ENCODE results near the gene DRAP1.

DRAP1 gene

GRCh38 chr11:65919141-65919572 lies at the start of gene DRAP1:
DRAP1 (plus strand) TSS chr11:65919426; CDS start chr11:65919502, 76 bp downstream.
- H3K27ac ChIP-seq (ENCODE audit: low read depth, low read length): peak within 1 kb of the TSS; percentile 91
- H3K4me3 ChIP-seq (ENCODE audit: low read depth, low read length): peak within 1 kb of the TSS; percentile 97
- peaks cover 51% of the 10 kb centered on the region for H3K4me1 ChIP-seq (ENCODE audit: control insufficient read depth, insufficient read depth, low read length, unreplicated experiment)
- peaks cover 19% of the 10 kb centered on the region for H3K36me3 ChIP-seq (ENCODE audit: insufficient read depth, low read length)
- H2AFZ ChIP-seq (ENCODE audit: low read length, unreplicated experiment): peak within 1 kb of the TSS; percentile 5
- H3K79me2 ChIP-seq (ENCODE audit: control insufficient read depth, insufficient read depth, low read length, unreplicated experiment): peaks cover 53% of the 10 kb centered on the region
- no peaks in the 10 kb centered on the region for H3K27me3 ChIP-seq (ENCODE audit: insufficient read depth, low read length)

- peaks cover 20% of the 10 kb centered on the region; the same call in 1 of the 2 replicates for H3K36me3 ChIP-seq (ENCODE audit: insufficient read depth, low read length)
- H3K4me3 ChIP-seq (ENCODE audit: low read depth, low read length): no peak overlapping the region; the same call in 1 of the 2 replicates
- no peaks in the 10 kb centered on the region for H3K27me3 ChIP-seq (ENCODE audit: insufficient read depth, low read length)
- no peak overlapping the region for H2AFZ ChIP-seq (ENCODE audit: low read length, unreplicated experiment)
- peaks cover 17% of the 10 kb centered on the region for H3K79me2 ChIP-seq (ENCODE audit: control insufficient read depth, insufficient read depth, low read length, unreplicated experiment)
- no peak overlapping the region for H3K27ac ChIP-seq (ENCODE audit: low read depth, low read length)
- H3K4me1 ChIP-seq (ENCODE audit: control insufficient read depth, insufficient read depth, low read length, unreplicated experiment): peaks cover 27% of the 10 kb centered on the region
Observed at GRCh38 chr11:65869643-65870306, 49.5 kb upstream of the DRAP1 start.

GRCh38 chr11:65870307-65870658 lies 48.9 kb upstream of the DRAP1 start:
- peaks cover 27% of the 10 kb centered on the region for H3K4me1 ChIP-seq (ENCODE audit: control insufficient read depth, insufficient read depth, low read length, unreplicated experiment)
- no peak overlapping the region for H3K27ac ChIP-seq (ENCODE audit: low read depth, low read length)
- H2AFZ ChIP-seq (ENCODE audit: low read length, unreplicated experiment): no peak overlapping the region
- H3K36me3 ChIP-seq (ENCODE audit: insufficient read depth, low read length): peaks cover 20% of the 10 kb centered on the region; the same call in 1 of the 2 replicates
- H3K27me3 ChIP-seq (ENCODE audit: insufficient read depth, low read length): no peaks in the 10 kb centered on the region
- peak overlapping the region; percentile 73 for H3K4me3 ChIP-seq (ENCODE audit: low read depth, low read length)
- peaks cover 17% of the 10 kb centered on the region for H3K79me2 ChIP-seq (ENCODE audit: control insufficient read depth, insufficient read depth, low read length, unreplicated experiment)

GRCh38 chr11:65870706-65871681 lies 48.2 kb upstream of the DRAP1 start:
- Histone ChIP-seq H3K4me3 (ENCODE audit: low read depth, low read length) (peak overlapping the region; percentile 73), H3K4me1 (ENCODE audit: control insufficient read depth, insufficient read depth, low read length, unreplicated experiment) (peaks cover 27% of the 10 kb centered on the region), H3K27me3 (ENCODE audit: insufficient read depth, low read length) (no peaks in the 10 kb centered on the region), H3K27ac (ENCODE audit: low read depth, low read length) (peak overlapping the region; percentile 40; the same call in 1 of the 2 replicates), H3K36me3 (ENCODE audit: insufficient read depth, low read length) (peaks cover 17% of the 10 kb centered on the region; the same call in 1 of the 2 replicates), H3K79me2 (ENCODE audit: control insufficient read depth, insufficient read depth, low read length, unreplicated experiment) (peaks cover 17% of the 10 kb centered on the region), H2AFZ (ENCODE audit: low read length, unreplicated experiment) (no peak overlapping the region)

- Histone ChIP-seq H3K27ac (ENCODE audit: low read depth, low read length) (peak overlapping the region; percentile 40), H3K4me3 (ENCODE audit: low read depth, low read length) (peak overlapping the region; percentile 73), H2AFZ (ENCODE audit: low read length, unreplicated experiment) (peak overlapping the region; percentile 13), H3K27me3 (ENCODE audit: insufficient read depth, low read length) (no peaks in the 10 kb centered on the region), H3K36me3 (ENCODE audit: insufficient read depth, low read length) (peaks cover 13% of the 10 kb centered on the region; the same call in 1 of the 2 replicates), H3K79me2 (ENCODE audit: control insufficient read depth, insufficient read depth, low read length, unreplicated experiment) (peaks cover 17% of the 10 kb centered on the region), H3K4me1 (ENCODE audit: control insufficient read depth, insufficient read depth, low read length, unreplicated experiment) (peaks cover 27% of the 10 kb centered on the region)
Observed at GRCh38 chr11:65871811-65872548, 47.2 kb upstream of the DRAP1 start.

- H3K4me1 ChIP-seq (ENCODE audit: control insufficient read depth, insufficient read depth, low read length, unreplicated experiment): peaks cover 27% of the 10 kb centered on the region
- H2AFZ ChIP-seq (ENCODE audit: low read length, unreplicated experiment): peak within 1 kb of the TSS; percentile 13
- peak within 1 kb of the TSS; percentile 40 for H3K27ac ChIP-seq (ENCODE audit: low read depth, low read length)
- peak within 1 kb of the TSS; percentile 73 for H3K4me3 ChIP-seq (ENCODE audit: low read depth, low read length)
- peaks cover 17% of the 10 kb centered on the region for H3K79me2 ChIP-seq (ENCODE audit: control insufficient read depth, insufficient read depth, low read length, unreplicated experiment)
- H3K36me3 ChIP-seq (ENCODE audit: insufficient read depth, low read length): peaks cover 6% of the 10 kb centered on the region; the same call in 1 of the 2 replicates
- H3K27me3 ChIP-seq (ENCODE audit: insufficient read depth, low read length): no peaks in the 10 kb centered on the region
Observed at GRCh38 chr11:65872586-65873317, 46.5 kb upstream of the DRAP1 start, which contains the start of gene EFEMP2. EFEMP2 (minus strand) TSS chr11:65872800; CDS start chr11:65872354, 446 bp downstream.

GRCh38 chr11:65873318-65874156 lies 45.7 kb upstream of the DRAP1 start:
- Histone ChIP-seq H2AFZ (ENCODE audit: low read length, unreplicated experiment) (no peak overlapping the region), H3K27me3 (ENCODE audit: insufficient read depth, low read length) (no peaks in the 10 kb centered on the region), H3K27ac (ENCODE audit: low read depth, low read length) (peak overlapping the region; percentile 40), H3K4me1 (ENCODE audit: control insufficient read depth, insufficient read depth, low read length, unreplicated experiment) (peaks cover 27% of the 10 kb centered on the region), H3K36me3 (ENCODE audit: insufficient read depth, low read length) (no peaks in the 10 kb centered on the region), H3K79me2 (ENCODE audit: control insufficient read depth, insufficient read depth, low read length, unreplicated experiment) (peaks cover 17% of the 10 kb centered on the region), H3K4me3 (ENCODE audit: low read depth, low read length) (peak overlapping the region; percentile 73)

- Histone ChIP-seq H3K27ac (ENCODE audit: low read depth, low read length) (no peak within 1 kb of the TSS), H3K36me3 (ENCODE audit: insufficient read depth, low read length) (peaks cover 12% of the 10 kb centered on the region; the same call in 1 of the 2 replicates), H3K27me3 (ENCODE audit: insufficient read depth, low read length) (no peaks in the 10 kb centered on the region), H3K79me2 (ENCODE audit: control insufficient read depth, insufficient read depth, low read length, unreplicated experiment) (peaks cover 3% of the 10 kb centered on the region), H2AFZ (ENCODE audit: low read length, unreplicated experiment) (no peak within 1 kb of the TSS), H3K4me3 (ENCODE audit: low read depth, low read length) (no peak within 1 kb of the TSS), H3K4me1 (ENCODE audit: control insufficient read depth, insufficient read depth, low read length, unreplicated experiment) (peaks cover 8% of the 10 kb centered on the region)
Observed at GRCh38 chr11:65879617-65880016, 39.6 kb upstream of the DRAP1 start, which contains the start of gene CTSW. CTSW (plus strand) TSS chr11:65879837; CDS start chr11:65879855, 18 bp downstream.

GRCh38 chr11:65880027-65880426 lies 39.2 kb upstream of the DRAP1 start:
- H3K4me3 ChIP-seq (ENCODE audit: low read depth, low read length): no peak overlapping the region
- H2AFZ ChIP-seq (ENCODE audit: low read length, unreplicated experiment): no peak overlapping the region
- peaks cover 12% of the 10 kb centered on the region; the same call in 1 of the 2 replicates for H3K36me3 ChIP-seq (ENCODE audit: insufficient read depth, low read length)
- no peaks in the 10 kb centered on the region for H3K27me3 ChIP-seq (ENCODE audit: insufficient read depth, low read length)
- H3K79me2 ChIP-seq (ENCODE audit: control insufficient read depth, insufficient read depth, low read length, unreplicated experiment): peaks cover 4% of the 10 kb centered on the region
- H3K4me1 ChIP-seq (ENCODE audit: control insufficient read depth, insufficient read depth, low read length, unreplicated experiment): peaks cover 12% of the 10 kb centered on the region
- H3K27ac ChIP-seq (ENCODE audit: low read depth, low read length): no peak overlapping the region

Data from ACC112 (cell line).